GM19035 (cell line): ENCODE measurements around the gene PAQR7.

ENCODE experiments used
- ATAC-seq: cut with Tn5 transposase; IDR thresholded peaks from one replicate; pipeline ENCODE4 v1.9.1; 2021; ENCODE audit not compliant: unreplicated experiment

PAQR7 gene

GRCh38 chr1:25818569-25818968 is 56.9 kb downstream of the PAQR7 start:
- no peak for ATAC-seq

- ATAC-seq: no peak
These were observed 57.5 kb downstream of the PAQR7 start for GRCh38 chr1:25817840-25818501.

DNA sequence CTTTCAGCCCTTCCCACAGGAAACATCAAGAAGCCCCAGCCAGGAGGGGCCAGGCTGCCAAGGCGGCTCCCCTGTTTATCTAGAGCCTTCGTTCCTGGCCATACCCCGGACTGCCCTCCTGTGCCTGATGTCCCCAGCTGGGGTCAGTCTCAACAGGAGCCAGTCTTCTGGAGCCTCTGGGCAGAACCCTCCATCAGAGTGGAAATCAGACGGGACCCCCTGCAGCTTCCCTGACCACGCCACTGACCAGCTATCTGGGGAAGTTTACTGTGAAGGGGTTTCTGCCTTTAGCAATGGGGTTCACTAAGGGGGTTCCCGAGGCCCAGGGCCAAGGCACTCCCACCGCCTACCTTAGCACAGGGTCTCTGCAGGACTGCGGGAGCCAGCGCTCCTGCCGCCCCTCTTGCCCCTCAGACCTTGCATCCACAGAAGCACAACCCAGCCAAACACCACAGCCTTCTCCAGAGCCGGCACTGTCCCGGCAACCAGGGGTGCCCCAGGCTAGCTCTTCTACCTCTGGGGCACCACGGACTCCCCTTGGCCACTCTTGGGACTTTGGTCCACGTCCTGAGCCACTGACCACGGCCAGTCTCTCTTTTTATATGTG is 59.3 kb downstream of the PAQR7 start:
- ATAC-seq: no peak

DNA sequence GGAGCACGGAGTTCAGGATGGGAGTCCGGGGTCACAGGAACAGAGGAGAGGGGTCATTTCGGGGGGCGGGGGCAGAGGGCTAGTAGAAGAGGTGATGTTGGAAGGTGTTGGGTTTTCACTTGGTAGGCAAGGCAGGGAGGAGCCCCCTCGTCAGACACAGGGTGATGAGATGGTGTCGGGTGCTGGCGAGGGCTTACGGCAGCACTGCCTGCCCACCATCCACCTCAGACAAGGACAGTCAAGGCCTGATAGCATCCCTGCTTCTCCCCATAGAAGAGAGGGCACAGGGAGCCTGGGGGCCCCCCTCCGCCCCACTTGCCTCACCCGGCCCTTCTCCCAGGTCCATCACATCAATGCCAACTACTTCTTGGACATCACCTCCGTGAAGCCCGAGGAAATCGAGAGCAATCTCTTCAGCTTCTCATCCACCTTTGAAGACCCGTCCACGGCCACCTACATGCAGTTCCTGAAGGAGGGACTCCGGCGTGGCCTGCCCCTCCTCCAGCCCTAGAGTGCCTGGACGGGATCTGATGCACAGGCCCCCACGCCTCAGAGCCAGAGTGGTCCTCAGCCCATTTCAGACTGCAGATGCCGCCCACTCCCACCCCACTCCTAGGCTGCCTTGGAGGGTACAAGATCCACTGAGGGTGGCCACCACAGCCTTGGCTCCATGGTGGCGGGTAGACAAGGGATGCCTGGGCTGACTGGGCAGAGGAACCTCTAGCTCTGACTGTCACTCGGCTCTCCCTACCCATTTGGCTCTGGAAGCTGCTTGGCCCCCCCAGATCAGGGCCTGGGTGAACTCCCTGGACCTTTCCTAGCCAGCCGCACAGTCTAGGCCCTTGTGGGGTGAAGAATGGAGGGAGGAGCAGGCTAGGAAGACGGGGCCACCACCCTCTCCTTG is 60.0 kb downstream of the PAQR7 start:
- no peak for ATAC-seq

GRCh38 chr1:25814549-25815087 is 60.9 kb downstream of the PAQR7 start:
- ATAC-seq: no peak

- ATAC-seq: no peak
These were observed 61.6 kb downstream of the PAQR7 start for GRCh38 chr1:25813734-25814471.

- ATAC-seq: no peak
These were observed 62.3 kb downstream of the PAQR7 start for GRCh38 chr1:25813071-25813733.
